Ishikawa (cell line): ENCODE measurements around the gene AKNA.

Source experiments
- EP300 ChIP-seq: IDR thresholded peaks from 2 replicates; pipeline ENCODE4 v1.6.1; 2012; ENCODE audit warnings: borderline replicate concordance
- NFIC ChIP-seq: IDR thresholded peaks from 2 replicates; pipeline ENCODE4 v1.6.1; 2012
- RAD21 ChIP-seq: IDR thresholded peaks from 2 replicates; pipeline ENCODE4 v1.6.1; 2012; ENCODE audit warnings: low read depth
- TCF12 ChIP-seq: IDR thresholded peaks from 2 replicates; pipeline ENCODE4 v1.6.1; 2012; ENCODE audit warnings: low read depth
- TF ChIP-seq, protein P1 (sequence below): IDR thresholded peaks from 2 replicates; pipeline ENCODE4 v1.6.1; 2012

DNA sequence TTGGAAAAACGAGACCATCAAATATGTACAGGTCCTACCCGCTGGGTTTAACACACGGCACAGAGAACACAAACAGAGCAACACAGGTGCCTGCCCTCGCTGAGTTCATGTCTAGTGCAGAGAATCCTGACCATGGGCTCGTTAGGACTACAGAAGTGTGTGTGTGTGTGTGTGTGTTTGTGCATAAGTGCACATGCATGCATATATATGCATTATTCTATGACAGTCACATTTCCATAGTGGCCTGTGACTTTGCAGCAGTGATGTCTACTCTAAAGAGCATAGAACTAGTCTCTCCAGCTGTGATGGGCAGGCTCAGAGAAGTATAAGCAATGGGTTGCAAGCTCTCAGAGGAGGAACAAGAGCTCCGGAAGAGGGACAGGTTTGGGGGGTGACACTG, 30.4 kb downstream of the AKNA start:
- TF ChIP-seq EP300 (no peak), TCF12 (no peak), RAD21 (no peak), NFIC (no peak)
- TF ChIP-seq, protein P1, sequence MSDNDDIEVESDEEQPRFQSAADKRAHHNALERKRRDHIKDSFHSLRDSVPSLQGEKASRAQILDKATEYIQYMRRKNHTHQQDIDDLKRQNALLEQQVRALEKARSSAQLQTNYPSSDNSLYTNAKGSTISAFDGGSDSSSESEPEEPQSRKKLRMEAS = no peak
